ENCODE results near the gene NOX5.

The NOX5 gene

DNA sequence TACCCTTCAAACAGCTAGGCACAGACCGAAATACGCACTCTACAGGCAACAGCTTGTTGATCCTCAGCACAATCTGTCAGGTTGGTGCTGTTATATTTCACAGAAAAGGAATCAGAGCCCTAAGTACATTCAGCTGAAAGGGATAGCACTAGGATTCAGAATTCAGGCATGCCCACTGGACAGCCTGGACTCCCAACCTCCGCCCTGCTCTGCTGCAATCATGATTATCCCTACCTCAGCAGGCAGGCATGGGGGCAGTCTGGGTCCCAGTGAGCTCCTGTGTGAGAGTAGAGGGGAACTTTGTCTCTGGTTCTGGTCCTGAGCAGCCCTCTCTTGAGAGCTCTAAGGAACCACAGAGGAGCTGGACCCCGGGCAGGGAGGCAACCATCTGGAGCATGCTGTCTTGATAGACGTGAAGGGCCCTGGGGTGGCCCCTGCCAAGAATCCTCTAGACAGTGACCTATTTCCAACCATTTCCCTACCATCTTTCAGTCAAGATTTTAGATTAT, 23.4 kb upstream of the NOX5 start:
- DNase-seq (ENCODE audit: low spot score), result no peak

DNA sequence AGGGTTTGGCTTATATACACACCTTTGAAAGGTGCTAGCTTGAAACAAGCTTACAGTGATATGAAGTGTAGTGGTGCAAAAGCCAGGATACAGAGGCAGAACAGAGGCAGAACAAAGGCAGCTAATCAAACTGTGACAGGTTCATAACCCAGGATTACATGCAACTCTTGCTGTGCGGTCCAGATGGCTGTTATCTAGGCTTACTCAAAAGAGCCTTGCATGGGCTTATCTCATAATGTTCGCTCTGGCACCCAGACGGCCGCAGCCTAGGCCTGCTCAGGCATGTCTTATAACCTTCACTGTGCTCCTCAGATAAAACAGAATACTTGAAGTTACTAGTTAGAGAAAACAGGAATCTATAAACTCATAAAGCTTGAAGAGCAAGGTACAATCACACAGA, 22.8 kb upstream of the NOX5 start:
- DNase-seq (ENCODE audit: low spot score), result no peak

DNA sequence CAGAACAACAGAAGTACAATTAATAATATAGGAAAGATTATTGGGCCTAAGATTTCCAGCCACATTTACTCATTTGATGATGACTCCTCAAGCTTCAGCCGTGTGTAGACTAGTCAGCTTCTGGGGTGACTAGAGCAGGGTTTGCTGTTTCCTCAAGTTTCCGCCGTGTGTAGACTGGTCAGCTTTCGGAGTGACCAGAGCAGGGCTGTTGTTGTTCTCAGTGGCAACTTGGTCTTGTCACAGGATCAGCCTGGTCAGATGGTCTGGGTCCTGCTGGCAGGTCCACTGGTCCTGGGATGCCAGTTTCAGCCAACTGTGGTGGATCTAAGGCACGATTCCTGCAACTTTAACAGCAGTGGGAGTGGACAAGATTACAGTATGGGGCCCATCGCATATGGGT, 21.8 kb upstream of the NOX5 start:
- no peak for DNase-seq (ENCODE audit: low spot score)

DNA sequence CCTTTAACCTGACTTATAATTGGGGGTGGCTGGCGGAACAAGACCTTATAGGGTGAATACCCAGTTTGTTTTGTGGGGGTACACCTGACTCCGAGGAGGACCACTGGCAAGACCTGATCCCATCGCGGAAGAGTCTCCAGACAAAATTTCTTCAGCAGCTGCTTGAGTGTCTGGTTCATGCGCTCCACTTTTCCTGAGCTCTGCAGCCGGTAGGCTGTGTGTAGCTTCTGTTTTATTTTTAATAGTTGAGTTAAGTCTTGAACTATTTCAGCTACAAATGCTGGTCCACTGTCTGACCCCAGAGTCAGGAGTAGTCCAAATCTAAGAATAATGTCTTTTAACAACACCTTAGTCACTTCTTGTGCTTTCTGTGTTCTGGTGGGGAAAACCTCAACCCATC, 21.2 kb upstream of the NOX5 start:
- DNase-seq (ENCODE audit: low spot score), result no peak

DNA sequence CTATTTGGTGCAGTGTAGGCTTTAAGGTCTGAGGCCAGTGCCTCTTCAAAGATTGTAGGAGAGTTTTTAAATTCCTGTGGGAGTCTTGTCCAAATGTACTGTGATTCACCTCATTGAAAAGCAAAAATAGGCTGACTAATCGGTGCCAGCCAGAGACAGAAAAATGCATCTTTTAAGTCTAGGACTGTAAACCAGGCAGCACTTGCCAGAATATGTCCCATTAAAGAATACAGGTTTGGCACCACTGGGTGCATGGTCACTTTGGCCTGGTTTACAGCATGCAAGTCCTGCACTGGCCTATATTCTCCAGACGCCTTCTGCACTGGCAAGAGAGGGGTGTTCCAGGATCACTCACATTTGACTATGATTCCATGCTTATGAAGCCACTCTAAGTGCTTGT, 20.3 kb upstream of the NOX5 start:
- no peak for DNase-seq (ENCODE audit: low spot score)

DNA sequence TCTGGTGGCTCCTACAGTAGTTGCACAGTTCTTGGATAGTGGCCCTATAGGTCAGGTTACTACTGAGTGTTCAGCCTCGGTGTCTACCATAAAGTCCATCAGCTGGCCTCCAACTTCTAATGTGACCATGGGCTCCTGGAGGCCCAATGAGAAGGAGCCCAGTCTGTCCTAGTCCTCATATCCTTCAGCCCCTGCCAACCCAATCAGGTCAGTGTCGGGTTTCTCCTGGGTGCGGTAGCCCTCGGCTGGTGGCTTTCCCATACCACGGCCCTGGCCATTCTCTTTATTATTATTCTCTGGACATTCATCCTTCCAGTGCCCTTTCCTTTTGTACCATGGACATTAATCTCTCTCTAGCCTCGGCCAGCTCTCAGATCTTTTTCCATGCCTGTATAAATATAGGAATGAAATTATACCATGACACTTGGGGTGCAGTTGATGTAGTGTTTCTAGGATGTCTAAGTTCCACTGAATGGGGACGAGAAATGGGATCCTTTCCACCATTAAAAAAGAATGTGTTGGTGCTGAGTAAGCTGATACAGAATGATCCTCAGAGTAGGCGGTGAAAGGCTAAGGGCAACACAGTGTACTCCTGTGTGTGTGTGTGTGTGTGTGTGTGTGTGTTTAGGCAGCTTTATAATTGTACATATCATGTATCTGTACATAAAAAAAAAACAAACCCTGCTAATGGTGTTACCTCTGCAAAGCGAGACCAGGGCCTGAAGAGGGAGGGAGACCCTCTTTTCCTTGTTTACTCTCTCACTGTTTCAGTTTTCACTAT, 19.3 kb upstream of the NOX5 start:
- no peak for DNase-seq (ENCODE audit: low spot score)

DNA sequence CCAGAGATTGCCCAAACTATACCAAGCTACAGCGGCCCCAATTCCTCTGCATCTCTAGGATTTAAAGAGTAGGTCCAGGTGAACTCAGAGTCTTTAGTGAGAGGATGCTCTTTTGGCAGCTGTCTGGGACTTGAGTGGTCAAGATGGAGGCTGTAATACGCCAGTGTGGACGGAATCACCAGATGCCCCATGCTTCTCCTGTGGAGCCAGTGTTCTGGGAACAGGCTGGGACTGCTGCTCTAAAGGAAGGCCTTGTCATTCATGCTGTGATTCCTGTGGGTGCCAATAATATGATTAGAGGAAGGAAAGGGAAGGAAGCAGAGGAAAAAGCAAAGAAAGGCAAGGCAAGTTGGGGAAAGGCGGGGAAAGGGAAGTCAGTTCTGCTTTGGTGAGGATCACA, 17.4 kb upstream of the NOX5 start:
- DNase-seq (ENCODE audit: low spot score), result no peak

DNA sequence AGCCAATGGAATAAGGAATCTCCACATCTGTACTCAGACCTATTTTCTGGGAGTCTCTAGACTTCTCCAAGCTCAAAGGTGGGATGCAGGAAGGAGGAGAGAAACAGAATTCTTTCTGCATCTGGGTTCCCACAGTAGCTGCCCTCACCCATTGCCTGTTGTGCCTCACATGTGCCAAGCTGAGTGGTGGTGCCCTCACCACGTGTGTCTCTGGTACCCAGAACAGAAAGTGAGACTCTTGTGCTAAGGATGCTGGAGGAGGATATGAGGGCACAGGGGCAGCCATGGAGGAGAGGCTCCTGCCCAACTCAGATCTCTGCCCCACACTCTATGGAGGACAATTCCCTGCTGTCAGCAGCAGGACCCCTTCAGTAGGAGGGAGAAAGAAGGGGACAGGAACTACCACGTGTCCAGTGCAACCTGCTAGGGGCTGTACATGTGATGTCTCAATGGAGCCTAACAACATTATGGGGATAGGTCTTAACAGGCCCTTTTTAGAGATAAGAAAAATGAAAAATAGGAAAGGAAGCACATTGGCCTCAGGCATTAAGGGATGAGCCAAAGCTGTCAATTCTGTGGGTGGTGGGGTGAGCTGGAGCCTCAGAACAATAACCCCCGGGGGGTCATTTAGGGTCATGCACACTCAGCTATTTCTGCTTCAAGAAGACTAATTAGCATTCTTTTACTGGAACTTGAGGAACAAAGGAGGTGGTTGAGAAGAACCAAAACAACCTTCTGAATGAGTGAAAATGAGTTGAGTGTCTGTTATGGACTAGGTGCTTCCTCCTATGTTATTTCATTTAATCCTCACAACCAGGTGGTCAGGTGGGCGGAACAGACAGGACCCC, 16.3 kb upstream of the NOX5 start:
- no peak for DNase-seq (ENCODE audit: low spot score)

DNA sequence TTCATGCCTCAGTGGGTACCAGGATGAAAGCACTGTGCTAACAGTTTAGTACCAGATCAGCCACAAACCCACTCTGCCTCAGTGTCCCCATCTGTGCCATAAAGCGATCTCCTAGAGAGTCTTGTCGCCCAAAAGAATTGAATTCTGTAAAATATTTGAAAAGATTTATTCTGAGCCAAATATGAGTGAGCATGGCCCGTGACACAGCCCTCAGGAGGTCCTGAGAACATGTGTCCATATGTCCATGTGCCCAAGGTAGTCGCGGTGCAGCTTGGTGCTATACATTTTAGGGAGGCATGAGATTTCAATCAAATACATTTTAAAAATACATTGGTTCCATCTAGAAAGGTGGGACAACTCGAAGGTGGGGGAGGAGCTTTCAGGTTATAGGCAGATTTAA, 15.4 kb upstream of the NOX5 start:
- DNase-seq (ENCODE audit: low spot score), result no peak

DNA sequence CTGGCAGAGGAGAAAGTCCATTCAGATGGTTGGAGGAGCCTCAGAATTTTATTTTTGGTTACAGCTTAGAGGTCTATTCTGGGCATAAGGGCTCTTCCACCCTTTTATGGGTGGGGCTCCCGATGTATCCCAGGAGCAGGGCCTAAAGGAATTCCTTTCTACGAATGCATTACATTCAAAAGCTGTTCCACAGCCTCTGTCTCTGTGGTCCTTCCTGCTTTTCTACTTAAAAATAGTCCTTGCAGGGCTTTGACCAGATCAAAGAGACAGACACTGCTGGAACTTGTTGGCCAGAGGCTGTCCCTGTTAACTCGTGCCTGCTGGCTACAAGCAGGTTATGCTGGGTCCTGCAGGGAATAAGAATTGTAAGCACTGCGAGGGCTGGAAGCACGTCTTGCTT, 14.4 kb upstream of the NOX5 start:
- no peak for DNase-seq (ENCODE audit: low spot score)

DNA sequence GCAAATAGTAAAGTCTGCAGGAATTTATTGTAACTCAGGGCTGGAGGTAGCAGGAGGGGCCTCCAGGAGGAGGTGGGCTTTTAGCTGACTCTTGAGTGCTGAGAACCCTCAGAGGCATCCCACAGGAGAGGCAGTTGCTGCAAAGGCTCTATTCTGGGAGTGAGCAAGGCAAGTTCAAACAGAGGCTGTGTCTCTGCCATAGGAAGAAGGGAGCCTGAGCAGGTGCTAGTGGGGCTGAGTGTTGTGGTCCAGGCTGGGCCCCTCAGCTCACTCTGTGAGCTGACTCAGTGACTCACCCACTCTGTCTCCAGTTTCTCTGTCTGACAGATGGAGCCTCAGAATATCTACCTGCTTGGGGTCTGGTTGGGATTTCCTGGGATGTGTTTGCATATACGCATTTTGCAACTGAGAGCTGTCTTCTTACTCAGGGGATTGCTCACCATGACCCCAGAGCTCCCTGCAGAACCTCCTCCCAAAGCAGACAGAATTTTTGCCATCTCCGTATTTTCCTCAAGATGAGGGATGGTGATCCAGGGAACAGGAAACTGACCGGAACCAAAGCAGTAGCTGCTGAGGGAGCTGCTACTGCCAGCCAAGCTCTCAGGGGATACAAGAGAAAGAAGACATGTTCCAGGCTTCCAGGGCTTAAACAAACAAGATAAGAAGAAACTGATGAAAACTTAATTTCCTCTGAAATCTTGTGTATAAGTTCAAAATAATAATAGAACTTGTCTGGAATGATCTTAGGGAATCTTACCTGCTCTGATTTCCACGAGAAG, 13.6 kb upstream of the NOX5 start:
- DNase-seq (ENCODE audit: low spot score), result no peak

DNA sequence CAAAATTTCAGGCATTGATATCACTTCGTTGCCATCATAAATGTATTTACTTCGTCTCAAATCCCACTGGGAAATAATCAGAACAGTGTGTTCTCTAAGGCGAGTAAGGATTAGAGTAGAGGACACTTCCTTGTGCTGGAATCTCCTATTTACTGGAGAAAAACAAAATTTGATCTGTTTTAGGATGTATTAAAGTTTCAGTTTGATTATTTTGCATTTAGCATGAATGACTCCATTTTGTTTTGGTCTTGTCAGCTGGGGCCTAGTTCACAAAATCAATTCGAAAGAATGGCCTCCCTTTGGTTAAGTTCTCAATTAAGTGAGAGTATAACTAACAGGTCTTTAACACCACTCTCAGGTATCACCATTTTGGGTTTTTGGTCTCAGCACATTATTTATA, 11.7 kb upstream of the NOX5 start:
- DNase-seq (ENCODE audit: low spot score), result no peak

DNA sequence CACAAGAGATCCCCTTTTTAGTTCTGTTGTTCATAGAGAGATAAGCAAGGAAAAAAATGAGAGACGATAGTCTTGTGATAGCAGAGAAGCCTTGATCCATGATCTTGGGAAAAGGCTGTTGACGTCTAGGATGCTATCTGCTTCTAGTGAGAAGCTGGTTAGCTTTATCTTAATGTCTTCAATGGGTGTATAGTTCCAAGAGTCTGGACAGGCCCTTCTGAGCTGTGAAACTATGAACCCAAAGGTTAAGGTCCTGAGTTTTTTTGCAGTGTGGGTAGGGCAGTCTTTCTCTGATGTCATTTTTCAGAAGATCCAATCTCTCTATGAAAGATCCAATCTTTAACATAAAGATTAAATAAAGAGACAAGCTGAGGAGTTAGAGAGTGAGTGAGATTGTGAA, 10.5 kb upstream of the NOX5 start:
- no peak for DNase-seq (ENCODE audit: low spot score)

DNA sequence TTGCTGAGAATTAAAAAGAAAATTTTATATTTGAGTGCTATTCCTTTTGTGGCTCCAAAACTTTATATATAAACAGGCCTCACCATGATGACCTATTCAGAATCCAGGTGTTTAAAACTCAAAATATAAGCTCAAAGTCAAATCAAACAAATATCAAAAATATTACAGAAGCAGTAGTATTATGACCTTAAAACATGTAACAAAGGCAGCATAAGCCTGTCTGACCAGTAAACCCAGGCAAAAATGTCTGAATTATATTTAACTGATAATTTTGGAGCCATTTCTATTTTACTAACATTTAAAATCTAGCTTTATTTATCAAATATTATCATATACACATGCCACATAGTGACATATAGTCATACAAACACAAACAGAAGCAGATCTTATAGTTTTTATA, 6.4 kb upstream of the NOX5 start:
- no peak for DNase-seq (ENCODE audit: low spot score)

DNA sequence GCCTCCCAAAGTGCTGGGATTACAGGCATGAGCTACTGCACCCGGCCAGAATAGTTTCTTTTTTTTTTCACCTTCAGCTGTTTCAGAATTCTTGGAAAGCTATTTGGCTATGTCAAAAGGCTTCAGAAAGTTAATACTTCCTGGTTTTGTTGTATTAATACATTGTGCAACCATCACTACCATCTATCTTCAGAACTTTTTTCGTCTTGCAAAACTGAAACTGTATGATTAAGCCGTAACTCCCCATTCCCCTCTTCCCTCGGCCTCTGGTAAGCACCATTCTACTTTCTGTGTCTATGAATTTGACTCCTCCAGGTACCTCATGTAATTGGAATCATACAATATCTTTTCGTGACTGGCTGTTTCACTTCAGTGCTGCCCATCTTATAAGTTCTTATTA, 5.2 kb upstream of the NOX5 start:
- no peak for DNase-seq (ENCODE audit: low spot score)

DNA sequence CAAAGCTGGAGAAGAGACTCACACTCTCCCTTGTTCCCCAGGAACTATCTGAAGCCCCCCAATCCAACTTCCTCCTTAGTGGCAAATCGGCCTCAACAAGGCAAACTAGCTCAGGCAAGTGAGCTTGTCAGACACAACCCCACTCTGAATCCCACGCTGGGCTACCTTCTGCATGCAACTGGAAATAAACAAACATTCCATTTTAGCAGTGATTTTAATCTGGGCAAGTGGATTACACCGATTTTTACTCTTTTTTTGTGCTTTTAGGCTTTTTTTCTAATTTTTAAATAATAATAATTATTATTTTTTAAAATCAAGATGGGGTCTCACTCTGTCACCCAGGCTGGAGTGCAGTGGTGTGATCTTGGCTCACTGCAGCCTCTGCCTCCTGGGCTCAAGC, 2.9 kb upstream of the NOX5 start:
- no peak for DNase-seq (ENCODE audit: low spot score)

DNA sequence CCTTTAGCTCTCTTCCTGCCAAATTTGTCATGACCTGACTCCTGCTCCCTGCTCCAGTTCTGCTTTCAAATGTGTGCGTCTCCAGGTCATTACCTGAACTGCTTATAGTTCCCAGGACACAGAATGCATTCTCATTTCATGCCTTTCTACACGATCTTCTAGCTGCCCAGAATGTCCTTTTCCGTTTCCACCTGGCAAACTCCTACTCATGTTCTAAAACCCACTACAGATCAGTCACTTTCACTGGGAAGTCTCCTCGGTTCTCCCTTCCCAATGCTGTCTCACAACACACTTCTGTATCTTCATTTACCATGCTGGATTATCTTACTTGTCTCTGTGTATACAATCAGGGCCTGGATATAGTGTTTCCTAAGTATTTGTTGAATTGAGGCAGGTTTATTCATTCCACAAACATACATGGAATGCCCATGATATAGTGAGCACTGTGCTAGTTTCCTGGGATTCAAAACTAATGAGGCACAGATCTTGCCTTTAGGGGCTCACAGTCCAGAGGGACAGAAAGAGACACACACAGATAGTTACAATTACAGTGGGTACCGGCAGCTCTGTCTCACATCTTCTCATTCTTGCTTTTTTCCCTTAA, 1.6 kb upstream of the NOX5 start:
- DNase-seq (ENCODE audit: low spot score), result no peak

DNA sequence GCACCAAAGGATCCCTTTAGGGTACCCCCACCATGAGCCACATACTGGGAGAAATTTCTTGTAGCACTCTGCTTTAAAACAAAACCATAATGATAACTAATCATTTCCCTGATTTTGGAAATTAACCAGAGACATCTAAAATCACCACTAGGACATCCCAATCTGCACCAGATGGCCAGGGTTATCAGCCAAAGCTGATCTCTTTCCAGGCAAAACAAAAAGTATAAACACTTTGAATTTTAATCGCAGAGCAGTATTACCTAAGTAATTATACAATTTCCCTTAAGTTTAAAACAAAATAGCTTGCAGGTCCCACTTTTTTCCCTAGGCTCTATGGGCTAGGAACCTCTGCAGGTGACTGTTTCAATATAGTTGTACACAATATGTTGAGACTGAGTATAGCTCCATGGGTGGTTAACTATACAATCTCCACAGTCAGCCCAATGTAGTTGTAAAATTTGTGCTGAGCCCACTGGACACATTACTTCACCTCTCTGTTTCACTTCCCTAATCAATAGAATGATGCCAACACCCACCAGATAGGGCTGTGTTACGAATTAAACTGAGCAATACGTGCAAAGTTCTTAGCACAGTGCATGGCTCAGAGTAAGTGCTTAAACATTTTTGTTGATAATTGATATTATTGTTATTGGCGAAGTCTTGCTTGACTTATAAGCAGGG, 629 bp upstream of the NOX5 start:
- no peak for DNase-seq (ENCODE audit: low spot score)

DNA sequence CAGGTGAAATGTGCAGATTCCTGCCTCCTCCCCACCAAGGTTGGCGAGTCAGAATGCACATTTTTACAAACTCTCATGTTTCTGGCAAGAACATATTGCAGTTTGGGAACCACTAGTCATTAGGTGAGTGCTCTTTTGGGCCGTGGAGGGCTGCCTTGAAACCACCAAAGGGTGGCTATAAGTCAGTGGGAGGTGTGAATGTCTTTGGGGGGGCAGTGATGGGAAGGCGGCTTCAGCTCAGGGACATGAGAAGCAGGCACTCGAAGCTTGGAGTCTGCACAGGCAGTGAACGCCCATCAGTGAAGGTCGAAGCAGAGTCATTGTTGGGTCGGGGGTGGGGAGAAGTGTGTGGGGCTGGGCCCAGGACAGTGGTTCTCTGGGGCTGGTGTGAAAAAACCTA, 1.1 kb downstream of the NOX5 start:
- no peak for DNase-seq (ENCODE audit: low spot score)

DNA sequence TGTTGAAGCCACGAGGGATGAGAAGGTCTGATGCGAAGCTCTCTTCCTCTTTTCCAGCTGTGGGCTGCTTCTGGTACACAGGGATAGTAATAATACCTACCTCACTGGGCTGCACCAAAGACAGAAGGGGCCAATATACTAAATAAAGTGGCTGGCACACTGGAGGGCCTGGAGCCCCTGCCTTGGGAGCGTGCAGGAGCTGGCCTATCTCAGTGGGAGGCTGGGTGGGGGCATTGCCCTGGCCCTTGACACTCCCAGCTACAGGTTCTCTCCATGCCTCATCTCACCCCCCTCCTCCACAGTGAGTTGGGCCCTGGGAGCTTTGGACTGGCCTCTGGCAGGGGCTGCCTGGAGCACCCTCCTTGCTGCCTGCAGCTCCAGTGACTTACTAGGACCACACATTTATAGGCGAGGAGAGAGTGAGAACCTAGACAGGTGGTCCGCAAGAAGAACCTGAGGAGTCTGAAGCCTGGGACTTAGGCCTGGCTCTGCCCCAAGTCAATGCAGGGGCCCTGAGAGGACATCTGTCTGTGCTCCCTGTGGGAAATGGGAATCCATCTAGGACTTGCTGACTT, 1.6 kb downstream of the NOX5 start:
- DNase-seq (ENCODE audit: low spot score), result no peak

DNA sequence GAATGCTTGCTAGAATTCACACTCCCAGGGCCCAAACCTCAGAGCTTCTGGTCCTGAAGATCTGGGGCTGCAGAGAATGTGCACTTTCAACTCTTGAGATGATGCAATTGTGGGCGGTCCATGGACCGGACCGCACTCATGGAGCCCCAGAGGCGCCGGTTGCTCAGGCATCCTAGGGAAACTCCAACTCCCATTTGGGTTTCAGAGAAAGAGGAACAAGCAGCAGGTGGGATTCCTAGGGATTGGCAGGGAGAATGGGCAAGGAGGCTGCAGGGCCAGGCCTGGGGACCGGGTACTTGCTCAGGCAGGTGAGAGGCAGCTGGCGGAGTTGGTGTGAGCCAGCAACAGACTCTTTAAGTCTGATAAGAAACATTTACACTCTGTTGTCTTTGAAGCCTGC, 3.5 kb downstream of the NOX5 start:
- DNase-seq (ENCODE audit: low spot score), result no peak

Measured in CD4-positive, alpha-beta T cell treated with Interleukin-2 at 100 ng/mL for 4 hours (primary cell).